Activated T-helper 2 cell treated with anti-CD3 and anti-CD28 coated beads, Interferon-gamma antibody, Interleukin-2, Interleukin-4, amounts not matched to agents 10 μg/mL and 5 μg/mL and 100 μg/mL, durations not matched to agents 14 hours and 24 hours and 36 hours (primary cell): ENCODE measurements around the gene FUOM. TPM values are rescaled to one million over a fixed set of nuclear protein-coding genes. Genes with fewer than 3 reads are reported as not detected.

Experiments
- DNase-seq: peaks from one replicate; pipeline ENCODE4 v3.0.0; 2021; ENCODE audit warnings: low spot score
- H3K27ac Mint-ChIP-seq: one replicate; pipeline ENCODE4 v1.8.0; 2021; ENCODE audit warnings: mixed read lengths
- H3K27me3 Mint-ChIP-seq: one replicate; pipeline ENCODE4 v1.8.0; 2021; ENCODE audit warnings: low read depth, mixed read lengths
- H3K36me3 Mint-ChIP-seq: one replicate; pipeline ENCODE4 v1.8.0; 2021; ENCODE audit warnings: low read depth, mixed read lengths
- H3K4me1 Mint-ChIP-seq: one replicate; pipeline ENCODE4 v1.8.0; 2021; ENCODE audit warnings: low read depth, mixed read lengths
- H3K4me3 Mint-ChIP-seq: one replicate; pipeline ENCODE4 v1.8.0; 2021; ENCODE audit warnings: low read depth, mild to moderate bottlenecking, moderate library complexity, mixed read lengths
- H3K9me3 Mint-ChIP-seq: one replicate; pipeline ENCODE4 v1.8.0; 2021; ENCODE audit warnings: mixed read lengths
- intact Hi-C: fragments of 100-400 bp; cut with micrococcal nuclease; formaldehyde crosslinking; loops from one replicate; pipeline ENCODE4 v1.15.1; 2023
- total RNA-seq: library from RNA; stranded (reverse); gene quantifications from 2 replicates; pipeline ENCODE4 v1.2.3, GENCODE V29; 2022

The FUOM gene
- total RNA-seq, 1 donor from 2014 or later = 45.7 TPM

GRCh38 chr10:133350283-133350949 lies 7.4 kb downstream of the FUOM start:
- peaks cover 2% of the 10 kb centered on the region for H3K4me1 Mint-ChIP-seq
- H3K27me3 Mint-ChIP-seq = peaks cover 3% of the 10 kb centered on the region

GRCh38 chr10:133349577-133350011 lies 8.2 kb downstream of the FUOM start:
- no peak overlapping the region for H3K4me3 Mint-ChIP-seq
- H3K4me1 Mint-ChIP-seq = peaks cover 2% of the 10 kb centered on the region
- intact Hi-C loops = no loop called here
- no peak for DNase-seq
- no peaks in the 10 kb centered on the region for H3K9me3 Mint-ChIP-seq
- no peaks in the 10 kb centered on the region for H3K36me3 Mint-ChIP-seq
- peaks cover 3% of the 10 kb centered on the region for H3K27me3 Mint-ChIP-seq
- no peak overlapping the region for H3K27ac Mint-ChIP-seq

More at GRCh38 chr10:133350283-133350949, 7.4 kb downstream of the FUOM start:
- no peaks in the 10 kb centered on the region for H3K9me3 Mint-ChIP-seq
- no peaks in the 10 kb centered on the region for H3K36me3 Mint-ChIP-seq
- H3K27ac Mint-ChIP-seq = no peak overlapping the region
- no peak for DNase-seq
- no peak overlapping the region for H3K4me3 Mint-ChIP-seq
- intact Hi-C loops = no loop called here

- Mint-ChIP-seq H3K4me3 (no peak overlapping the region), H3K9me3 (no peaks in the 10 kb centered on the region), H3K27ac (no peak overlapping the region)
Measured at GRCh38 chr10:133349160-133349568, 8.7 kb downstream of the FUOM start.

GRCh38 chr10:133347710-133348517 lies 9.9 kb downstream of the FUOM start:
- Mint-ChIP-seq H3K4me3 (no peak overlapping the region), H3K36me3 (no peaks in the 10 kb centered on the region), H3K27me3 (peaks cover 7% of the 10 kb centered on the region), H3K4me1 (peaks cover 2% of the 10 kb centered on the region), H3K9me3 (no peaks in the 10 kb centered on the region), H3K27ac (no peak overlapping the region)
- intact Hi-C loops = no loop called here
- no peak for DNase-seq

More at GRCh38 chr10:133349160-133349568, 8.7 kb downstream of the FUOM start:
- intact Hi-C loops = no loop called here
- Mint-ChIP-seq H3K36me3 (no peaks in the 10 kb centered on the region), H3K4me1 (peaks cover 2% of the 10 kb centered on the region), H3K27me3 (peaks cover 4% of the 10 kb centered on the region)
- no peak for DNase-seq

- H3K9me3 Mint-ChIP-seq = no peaks in the 10 kb centered on the region
- DNase-seq = no peak
- H3K36me3 Mint-ChIP-seq = no peaks in the 10 kb centered on the region
- no peak overlapping the region for H3K4me3 Mint-ChIP-seq
- H3K27me3 Mint-ChIP-seq = peaks cover 7% of the 10 kb centered on the region
- peaks cover 2% of the 10 kb centered on the region for H3K4me1 Mint-ChIP-seq
- intact Hi-C loops = no loop called here
- no peak overlapping the region for H3K27ac Mint-ChIP-seq
Measured at GRCh38 chr10:133346413-133346812, 11.4 kb downstream of the FUOM start.

GRCh38 chr10:133344236-133344635 lies 13.6 kb downstream of the FUOM start:
- Mint-ChIP-seq H3K36me3 (no peaks in the 10 kb centered on the region), H3K4me3 (no peak overlapping the region), H3K27ac (no peak overlapping the region), H3K27me3 (peaks cover 6% of the 10 kb centered on the region), H3K9me3 (no peaks in the 10 kb centered on the region), H3K4me1 (peaks cover 2% of the 10 kb centered on the region)
- no peak for DNase-seq
- intact Hi-C loops = no loop called here

- Mint-ChIP-seq H3K9me3 (no peaks in the 10 kb centered on the region), H3K4me1 (no peaks in the 10 kb centered on the region), H3K36me3 (no peaks in the 10 kb centered on the region), H3K27me3 (peaks cover 4% of the 10 kb centered on the region), H3K4me3 (no peak overlapping the region), H3K27ac (no peak overlapping the region)
- intact Hi-C loops = no loop called here
- no peak for DNase-seq
Measured at GRCh38 chr10:133343558-133343957, 14.3 kb downstream of the FUOM start.

GRCh38 chr10:133342942-133343341 lies 14.9 kb downstream of the FUOM start:
- no peak overlapping the region for H3K27ac Mint-ChIP-seq
- intact Hi-C loops = no loop called here
- H3K4me1 Mint-ChIP-seq = no peaks in the 10 kb centered on the region
- H3K4me3 Mint-ChIP-seq = no peak overlapping the region
- peaks cover 4% of the 10 kb centered on the region for H3K27me3 Mint-ChIP-seq
- no peaks in the 10 kb centered on the region for H3K36me3 Mint-ChIP-seq
- no peak for DNase-seq
- no peaks in the 10 kb centered on the region for H3K9me3 Mint-ChIP-seq

- Mint-ChIP-seq H3K27ac (no peak overlapping the region), H3K9me3 (no peaks in the 10 kb centered on the region), H3K27me3 (peaks cover 4% of the 10 kb centered on the region), H3K4me1 (no peaks in the 10 kb centered on the region), H3K4me3 (no peak overlapping the region), H3K36me3 (no peaks in the 10 kb centered on the region)
- intact Hi-C loops = no loop called here
- no peak for DNase-seq
Measured at GRCh38 chr10:133341983-133342382, 15.8 kb downstream of the FUOM start.

GRCh38 chr10:133339708-133340380 lies 18.0 kb downstream of the FUOM start:
- Mint-ChIP-seq H3K27ac (no peak overlapping the region), H3K4me1 (peaks cover under 1% of the 10 kb centered on the region), H3K36me3 (no peaks in the 10 kb centered on the region), H3K4me3 (no peak overlapping the region), H3K9me3 (no peaks in the 10 kb centered on the region), H3K27me3 (peaks cover 6% of the 10 kb centered on the region)
- intact Hi-C loops = no loop called here
- DNase-seq = no peak

- Mint-ChIP-seq H3K9me3 (no peaks in the 10 kb centered on the region), H3K27me3 (peaks cover 11% of the 10 kb centered on the region), H3K36me3 (no peaks in the 10 kb centered on the region), H3K4me3 (no peak overlapping the region), H3K4me1 (peaks cover 2% of the 10 kb centered on the region), H3K27ac (no peak overlapping the region)
- intact Hi-C loops = no loop called here
- DNase-seq = no peak
Measured at GRCh38 chr10:133338080-133339071, 19.4 kb downstream of the FUOM start.

- H3K4me1 Mint-ChIP-seq = peaks cover 2% of the 10 kb centered on the region
- DNase-seq = no peak
- no peaks in the 10 kb centered on the region for H3K9me3 Mint-ChIP-seq
- no peak overlapping the region for H3K4me3 Mint-ChIP-seq
- peaks cover 19% of the 10 kb centered on the region for H3K27me3 Mint-ChIP-seq
- H3K36me3 Mint-ChIP-seq = no peaks in the 10 kb centered on the region
- H3K27ac Mint-ChIP-seq = no peak overlapping the region
- intact Hi-C loops = no loop called here
Measured at GRCh38 chr10:133337370-133337725, 20.5 kb downstream of the FUOM start.
